KMS-11 (cell line): Measurements from ENCODE around the gene NFIC.
A peak's percentile ranks its signal among the peaks of the same experiment; 100 is the strongest.

Experiments used
- H2AFZ ChIP-seq: fragments of 200-600 bp; sonication (generic); 2 replicates; pipeline ENCODE4 v1.6.1; 2016; ENCODE audit warnings: antibody characterized with exemption, mixed run types, low read depth
- H3K27ac ChIP-seq: fragments of 200-600 bp; sonication (generic); 2 replicates; pipeline ENCODE4 v1.6.1; 2016; ENCODE audit warnings: mild to moderate bottlenecking, mixed run types
- H3K27me3 ChIP-seq: fragments of 200-600 bp; sonication (generic); 2 replicates; pipeline ENCODE4 v1.6.1; 2017; ENCODE audit warnings: mild to moderate bottlenecking, low read depth, mixed run types, moderate library complexity; ENCODE audit not compliant: insufficient read depth
- H3K36me3 ChIP-seq: fragments of 200-600 bp; sonication (generic); 2 replicates; pipeline ENCODE4 v1.6.1; 2017; ENCODE audit warnings: mild to moderate bottlenecking, mixed run types; ENCODE audit not compliant: insufficient read depth
- H3K4me1 ChIP-seq: fragments of 200-600 bp; sonication (generic); 2 replicates; pipeline ENCODE4 v1.6.1; 2016; ENCODE audit warnings: mild to moderate bottlenecking, low read depth, mixed run types; ENCODE audit not compliant: poor library complexity, severe bottlenecking
- H3K4me2 ChIP-seq: fragments of 200-600 bp; sonication (generic); 2 replicates; pipeline ENCODE4 v1.7.0; 2016; ENCODE audit warnings: mild to moderate bottlenecking, mixed run types
- H3K4me3 ChIP-seq: fragments of 200-600 bp; sonication (generic); IDR thresholded peaks from 2 replicates; pipeline ENCODE4 v1.6.1; 2017; ENCODE audit warnings: low read depth, low read length, mixed read lengths; ENCODE audit not compliant: insufficient read depth
- H3K79me2 ChIP-seq: fragments of 200-600 bp; sonication (generic); 2 replicates; pipeline ENCODE4 v1.6.1; 2016; ENCODE audit warnings: low read depth, mixed run types; ENCODE audit not compliant: insufficient read depth
- H3K9ac ChIP-seq: fragments of 200-600 bp; sonication (generic); 2 replicates; pipeline ENCODE4 v1.6.1; 2016; ENCODE audit warnings: mild to moderate bottlenecking, mixed run types
- H4K20me1 ChIP-seq: fragments of 200-600 bp; sonication (generic); 2 replicates; pipeline ENCODE4 v1.6.1; 2016; ENCODE audit warnings: mild to moderate bottlenecking, mixed run types; ENCODE audit not compliant: insufficient read depth
- CTCF ChIP-seq: fragments of 200-600 bp; sonication (generic); conservative IDR thresholded peaks from 2 replicates; pipeline ENCODE4 v1.6.1; 2017; ENCODE audit warnings: low read depth, mild to moderate bottlenecking, antibody characterized with exemption, low read length, moderate library complexity, mixed read lengths

The NFIC gene

GRCh38 chr19:3494559-3494958 is 128.2 kb downstream of the NFIC start:
- no peak overlapping the region for H3K4me3 ChIP-seq
- no peak overlapping the region for H3K9ac ChIP-seq
- H3K27ac ChIP-seq, result peak overlapping the region; percentile 33; the same call in 1 of the 2 replicates
- TF ChIP-seq CTCF, result no peak
- no peaks in the 10 kb centered on the region for H4K20me1 ChIP-seq
- peaks cover 8% of the 10 kb centered on the region for H3K4me1 ChIP-seq
- peaks cover 28% of the 10 kb centered on the region for H3K79me2 ChIP-seq
- H3K4me2 ChIP-seq, result peak overlapping the region; percentile 36; the same call in 1 of the 2 replicates
- H3K36me3 ChIP-seq, result no peaks in the 10 kb centered on the region
- H3K27me3 ChIP-seq, result no peaks in the 10 kb centered on the region
- H2AFZ ChIP-seq, result no peak overlapping the region

GRCh38 chr19:3496392-3497273 is 130.2 kb downstream of the NFIC start:
- Histone ChIP-seq H3K4me3 (no peak overlapping the region), H3K9ac (no peak overlapping the region), H2AFZ (no peak overlapping the region), H3K4me1 (peaks cover 18% of the 10 kb centered on the region), H3K36me3 (no peaks in the 10 kb centered on the region), H3K27me3 (no peaks in the 10 kb centered on the region), H3K4me2 (no peak overlapping the region), H3K27ac (no peak overlapping the region), H4K20me1 (no peaks in the 10 kb centered on the region), H3K79me2 (peaks cover 36% of the 10 kb centered on the region)
- TF ChIP-seq CTCF, result no peak

GRCh38 chr19:3497757-3498520 is 131.6 kb downstream of the NFIC start:
- Histone ChIP-seq H4K20me1 (no peaks in the 10 kb centered on the region), H3K4me1 (peaks cover 18% of the 10 kb centered on the region), H3K4me3 (no peak overlapping the region), H3K9ac (no peak overlapping the region), H3K36me3 (no peaks in the 10 kb centered on the region), H3K4me2 (no peak overlapping the region), H3K27ac (no peak overlapping the region), H2AFZ (no peak overlapping the region), H3K79me2 (peaks cover 36% of the 10 kb centered on the region), H3K27me3 (no peaks in the 10 kb centered on the region)
- no peak for TF ChIP-seq CTCF

GRCh38 chr19:3499738-3500428 is 133.5 kb downstream of the NFIC start:
- Histone ChIP-seq H3K36me3 (no peaks in the 10 kb centered on the region), H3K79me2 (peaks cover 36% of the 10 kb centered on the region), H3K9ac (peak overlapping the region; percentile 88), H3K4me3 (no peak overlapping the region), H3K27me3 (no peaks in the 10 kb centered on the region), H2AFZ (peak overlapping the region; percentile 59), H4K20me1 (no peaks in the 10 kb centered on the region), H3K4me2 (peak overlapping the region; percentile 97), H3K27ac (peak overlapping the region; percentile 84), H3K4me1 (peaks cover 24% of the 10 kb centered on the region)
- no peak for TF ChIP-seq CTCF
